A673 (cell line): ENCODE results near the gene ZNF221.

Experiments
- EZH2 ChIP-seq: fragments of 200-600 bp; sonication (generic); IDR thresholded peaks from 2 replicates; pipeline ENCODE4 v1.6.1; 2017; ENCODE audit warnings: borderline replicate concordance, low read depth, mild to moderate bottlenecking, mixed read lengths, antibody characterized with exemption, low read length; ENCODE audit not compliant: poor library complexity, severe bottlenecking
- TF ChIP-seq, protein P1 (sequence below): fragments of 300-800, 200-600 bp; sonication (generic); conservative IDR thresholded peaks from 2 replicates; pipeline ENCODE4 v1.5.1; 2017; ENCODE audit warnings: low read depth, mild to moderate bottlenecking, antibody characterized with exemption, low read length, moderate library complexity, mixed read lengths

DNA sequence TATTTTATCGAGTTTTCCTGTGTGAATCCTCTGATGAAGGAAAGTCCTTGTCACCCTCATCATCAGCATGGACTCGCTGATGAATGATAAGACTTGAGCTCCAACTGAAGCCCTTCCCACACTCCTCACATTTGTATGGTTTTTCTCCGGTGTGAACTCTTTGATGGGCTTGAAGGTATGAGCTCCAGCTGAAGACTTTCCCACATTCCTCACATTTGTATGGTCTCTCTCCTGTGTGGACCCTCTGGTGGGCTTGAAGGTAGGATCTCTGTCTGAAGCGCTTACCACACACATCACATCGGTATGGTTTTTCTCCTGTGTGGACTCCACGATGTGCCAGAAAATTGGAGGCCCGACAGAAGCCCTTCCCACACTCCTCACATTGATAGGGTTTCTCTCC lies 37.6 kb upstream of the ZNF221 start:
- TF ChIP-seq, protein P1, sequence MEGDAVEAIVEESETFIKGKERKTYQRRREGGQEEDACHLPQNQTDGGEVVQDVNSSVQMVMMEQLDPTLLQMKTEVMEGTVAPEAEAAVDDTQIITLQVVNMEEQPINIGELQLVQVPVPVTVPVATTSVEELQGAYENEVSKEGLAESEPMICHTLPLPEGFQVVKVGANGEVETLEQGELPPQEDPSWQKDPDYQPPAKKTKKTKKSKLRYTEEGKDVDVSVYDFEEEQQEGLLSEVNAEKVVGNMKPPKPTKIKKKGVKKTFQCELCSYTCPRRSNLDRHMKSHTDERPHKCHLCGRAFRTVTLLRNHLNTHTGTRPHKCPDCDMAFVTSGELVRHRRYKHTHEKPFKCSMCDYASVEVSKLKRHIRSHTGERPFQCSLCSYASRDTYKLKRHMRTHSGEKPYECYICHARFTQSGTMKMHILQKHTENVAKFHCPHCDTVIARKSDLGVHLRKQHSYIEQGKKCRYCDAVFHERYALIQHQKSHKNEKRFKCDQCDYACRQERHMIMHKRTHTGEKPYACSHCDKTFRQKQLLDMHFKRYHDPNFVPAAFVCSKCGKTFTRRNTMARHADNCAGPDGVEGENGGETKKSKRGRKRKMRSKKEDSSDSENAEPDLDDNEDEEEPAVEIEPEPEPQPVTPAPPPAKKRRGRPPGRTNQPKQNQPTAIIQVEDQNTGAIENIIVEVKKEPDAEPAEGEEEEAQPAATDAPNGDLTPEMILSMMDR: no peak
- TF ChIP-seq EZH2: no peak
